SK-N-SH (cell line): ENCODE measurements around the gene OR7G1. TPM values are rescaled to one million over a fixed set of nuclear protein-coding genes. Genes with fewer than 3 reads are reported as not detected.

Experiments used
- CTCF ChIA-PET: fragments of 300-600, 350-600 bp; formaldehyde crosslinking; extraction: SDS; loops from one replicate; lab custom pipeline; 2021; lab: Yijun Ruan, JAX
- POLR2A ChIA-PET: fragments of 350-600 bp; sonication (Branson Sonifier 250); formaldehyde crosslinking; extraction: SDS; loops from one replicate; lab custom pipeline; 2020; ENCODE audit warnings: antibody characterized with exemption, inconsistent platforms; lab: Yijun Ruan, JAX
- DNase-seq: peaks from one replicate; pipeline ENCODE4 v3.0.0; 2012
- H2AFZ ChIP-seq: fragments of 200-600 bp; sonication (generic); 2 replicates; pipeline ENCODE4 v1.8.1; 2016; ENCODE audit warnings: antibody characterized with exemption, mild to moderate bottlenecking, low read depth
- H3F3A ChIP-seq: fragments of 200-600 bp; sonication (generic); replicated peaks from 2 replicates; pipeline ENCODE3; 2016; ENCODE audit warnings: antibody characterized with exemption, mild to moderate bottlenecking; ENCODE audit not compliant: insufficient read depth
- H3K27ac ChIP-seq, 2 experiments: fragments of 200-500 bp in 1 of 2; fragments of 200-600 bp in 1 of 2; sonication (Bioruptor generic) in 1 of 2; sonication (generic), shearing (Covaris generic) in 1 of 2; 2 replicates each; pipeline versions ENCODE4 v1.5.1 to v1.6.1; 2014 to 2016; ENCODE audit warnings: low read depth in 2 of 2, inconsistent platforms in 1 of 2, low read length in 1 of 2, mild to moderate bottlenecking in 1 of 2, mixed read lengths in 1 of 2
- H3K27me3 ChIP-seq: fragments of 200-600 bp; sonication (generic), shearing (Covaris generic); 2 replicates; pipeline ENCODE4 v1.6.1; 2016; ENCODE audit warnings: mixed run types; ENCODE audit not compliant: insufficient read depth
- H3K36me3 ChIP-seq, 2 experiments: fragments of 200-500 bp in 1 of 2; fragments of 200-600 bp in 1 of 2; sonication (Bioruptor generic) in 1 of 2; sonication (generic) in 1 of 2; replicated peaks in 1 of 2; 2 replicates each; pipeline versions ENCODE3 to v1.5.1; 2014 to 2016; ENCODE audit warnings: low read length in 1 of 2, mild to moderate bottlenecking in 1 of 2; ENCODE audit not compliant: insufficient read depth in 2 of 2, control insufficient read depth in 1 of 2
- H3K4me1 ChIP-seq, 2 experiments: fragments of 200-500 bp in 1 of 2; fragments of 200-600 bp in 1 of 2; sonication (Bioruptor generic) in 1 of 2; sonication (generic), shearing (Covaris generic) in 1 of 2; 2 replicates each; pipeline versions ENCODE4 v1.5.1 to v1.6.1; 2014 to 2016; ENCODE audit warnings: low read depth in 1 of 2, low read length in 1 of 2, mixed run types in 1 of 2; ENCODE audit not compliant: insufficient read depth in 2 of 2, control insufficient read depth in 1 of 2
- H3K4me2 ChIP-seq: fragments of 200-600 bp; sonication (generic), shearing (Covaris generic); 2 replicates; pipeline ENCODE4 v1.6.1; 2017; ENCODE audit warnings: mixed run types
- H3K4me3 ChIP-seq, 2 experiments: fragments of 200-500 bp in 1 of 2; fragments of 200-600 bp in 1 of 2; sonication (Bioruptor generic) in 1 of 2; sonication (generic), shearing (Covaris generic) in 1 of 2; 2 replicates each; pipeline versions ENCODE4 v1.5.1 to v1.8.1; 2014 to 2016; ENCODE audit warnings: low read depth in 2 of 2, inconsistent platforms in 1 of 2, low read length in 1 of 2, mild to moderate bottlenecking in 1 of 2, mixed read lengths in 1 of 2, moderate library complexity in 1 of 2
- H3K79me2 ChIP-seq: fragments of 200-600 bp; sonication (generic); 2 replicates; pipeline ENCODE4 v1.8.1; 2017; ENCODE audit warnings: mild to moderate bottlenecking; ENCODE audit not compliant: insufficient read depth
- H3K9ac ChIP-seq: fragments of 200-600 bp; sonication (generic); 2 replicates; pipeline ENCODE4 v1.6.1; 2017; ENCODE audit warnings: mixed run types
- H3K9me2 ChIP-seq: fragments of 200-600 bp; sonication (generic); 2 replicates; pipeline ENCODE4 v1.6.1; 2017; ENCODE audit warnings: mixed run types
- H3K9me3 ChIP-seq: fragments of 200-600 bp; sonication (generic); 2 replicates; pipeline ENCODE4 v1.6.1; 2017; ENCODE audit warnings: mixed run types, mild to moderate bottlenecking, moderate library complexity
- H4K20me1 ChIP-seq: fragments of 200-600 bp; sonication (generic); 2 replicates; pipeline ENCODE4 v1.6.1; 2017; ENCODE audit warnings: mild to moderate bottlenecking, mixed run types; ENCODE audit not compliant: insufficient read depth
- CHD2 ChIP-seq: fragments of 150-350 bp; IDR thresholded peaks from 2 replicates; pipeline ENCODE4 v1.6.1; 2018; ENCODE audit warnings: low read length; ENCODE audit not compliant: partially characterized antibody
- CTCF ChIP-seq: fragments of 200-600 bp; sonication (generic); IDR thresholded peaks from 2 replicates; pipeline ENCODE4 v1.6.1; 2017; ENCODE audit warnings: antibody characterized with exemption, mild to moderate bottlenecking, moderate library complexity
- EP300 ChIP-seq, 2 experiments: IDR thresholded peaks; 2 replicates each; pipeline versions ENCODE4 v1.4.0 to v1.6.1; 2012; ENCODE audit warnings: borderline replicate concordance in 1 of 2, low read depth in 1 of 2, low read length in 1 of 2
- FOSL2 ChIP-seq: IDR thresholded peaks from 2 replicates; pipeline ENCODE4 v1.4.0; 2012; ENCODE audit warnings: low read depth, mild to moderate bottlenecking, moderate library complexity, borderline replicate concordance
- FOXJ3 ChIP-seq: sonication (generic); formaldehyde crosslinking; IDR thresholded peaks from 2 replicates; pipeline ENCODE4 v1.5.1; 2020; ENCODE audit warnings: mild to moderate bottlenecking, missing genetic modification reagents
- FOXM1 ChIP-seq: IDR thresholded peaks from 2 replicates; pipeline ENCODE4 v1.4.0; 2012; ENCODE audit warnings: low read depth, mild to moderate bottlenecking
- GABPA ChIP-seq: IDR thresholded peaks from 2 replicates; pipeline ENCODE4 v1.4.0; 2012; ENCODE audit warnings: low read depth, mild to moderate bottlenecking
- GATA2 ChIP-seq: sonication (generic); formaldehyde crosslinking; IDR thresholded peaks from 2 replicates; pipeline ENCODE4 v1.5.0; 2020; ENCODE audit warnings: mild to moderate bottlenecking, missing genetic modification reagents
- JUND ChIP-seq: IDR thresholded peaks from 2 replicates; pipeline ENCODE4 v1.4.0; 2012
- MAX ChIP-seq: IDR thresholded peaks from 2 replicates; pipeline ENCODE4 v1.4.0; 2012; ENCODE audit warnings: low read depth
- MXI1 ChIP-seq: IDR thresholded peaks from 2 replicates; pipeline ENCODE4 v1.6.1; 2012; ENCODE audit warnings: mild to moderate bottlenecking, low read depth, low read length, improper control_type of control experiment
- NFIC ChIP-seq: IDR thresholded peaks from 2 replicates; pipeline ENCODE4 v1.4.0; 2012; ENCODE audit warnings: borderline replicate concordance
- NRF1 ChIP-seq: IDR thresholded peaks from 2 replicates; pipeline ENCODE4 v1.6.1; 2012; ENCODE audit warnings: low read depth, mild to moderate bottlenecking, low read length
- RAD21 ChIP-seq: IDR thresholded peaks from 2 replicates; pipeline ENCODE4 v1.6.1; 2012; ENCODE audit warnings: mild to moderate bottlenecking, low read length
- RCOR1 ChIP-seq: fragments of 150-350 bp; IDR thresholded peaks from 2 replicates; pipeline ENCODE4 v1.6.1; 2017; ENCODE audit warnings: antibody characterized with exemption, low read length
- RFX5 ChIP-seq: IDR thresholded peaks from 2 replicates; pipeline ENCODE4 v1.6.1; 2012; ENCODE audit warnings: mild to moderate bottlenecking, improper control_type of control experiment, low read length
- RXRA ChIP-seq: IDR thresholded peaks from 2 replicates; pipeline ENCODE4 v1.4.0; 2012; ENCODE audit warnings: low read depth, mild to moderate bottlenecking, borderline replicate concordance
- SMC3 ChIP-seq: IDR thresholded peaks from 2 replicates; pipeline ENCODE4 v1.6.1; 2012; ENCODE audit warnings: low read depth, low read length, improper control_type of control experiment
- TAF1 ChIP-seq: IDR thresholded peaks from 2 replicates; pipeline ENCODE4 v1.6.1; 2012; ENCODE audit warnings: low read depth, mild to moderate bottlenecking, low read length, moderate library complexity, borderline replicate concordance
- TEAD4 ChIP-seq: IDR thresholded peaks from 2 replicates; pipeline ENCODE4 v1.4.0; 2012; ENCODE audit warnings: mild to moderate bottlenecking, borderline replicate concordance; ENCODE audit not compliant: insufficient read depth
- USF2 ChIP-seq: fragments of 150-350 bp; IDR thresholded peaks from 2 replicates; pipeline ENCODE4 v1.6.1; 2017; ENCODE audit warnings: antibody characterized with exemption, low read length, low read depth, borderline replicate concordance
- YY1 ChIP-seq: IDR thresholded peaks from 2 replicates; pipeline ENCODE4 v1.4.0; 2012; ENCODE audit warnings: low read depth, mild to moderate bottlenecking
- ZBTB33 ChIP-seq: IDR thresholded peaks from 2 replicates; pipeline ENCODE4 v1.4.0; 2012; ENCODE audit warnings: low read depth, borderline replicate concordance
- WGBS: methylation state at CpG from one replicate; pipeline ENCODE4 v1.1.6; 2017; ENCODE audit warnings: low lambda C conversion rate; 5-methylcytosine and 5-hydroxymethylcytosine counted together
- polyA plus RNA-seq, 3 experiments: library from polyadenylated mRNA; depleted of rRNA; stranded (reverse); fragments of >200 nt; gene quantifications; 2 replicates each; pipeline ENCODE4 v1.2.3, GENCODE V29; 2012

OR7G1 gene
- polyA plus RNA-seq, 1 of the 3 experiments (the other 2 are of a cell fraction), result not detected

GRCh38 chr19:9144920-9145319, 29.4 kb upstream of the OR7G1 start:
- Histone ChIP-seq H3K36me3 (peaks cover 0 to 68% of the 10 kb centered on the region in 2 experiments), H4K20me1 (peaks cover 16% of the 10 kb centered on the region; the same call in 1 of the 2 replicates), H3K9me2 (no peaks in the 10 kb centered on the region), H3F3A (peaks cover 19% of the 10 kb centered on the region), H3K9ac (no peak overlapping the region), H3K4me1 (no peaks in the 10 kb centered on the region; a peak in 1 of 4 replicates), H2AFZ (no peak overlapping the region), H3K4me2 (no peak overlapping the region), H3K4me3 (no peak overlapping the region), H3K27ac (no peak overlapping the region), H3K9me3 (peaks cover 33% of the 10 kb centered on the region), H3K79me2 (peaks cover 97% of the 10 kb centered on the region), H3K27me3 (no peaks in the 10 kb centered on the region)
- ChIA-PET POLR2A (no interaction called here), CTCF (interaction anchor here (1.1 kb wide), 1 partner anchor 61 kb away, joined by 3 read pairs; no protein-coding TSS in a partner anchor)
- no peak for DNase-seq
- WGBS, result 100% methylated on average over 5 of the region's 5 CpGs
- TF ChIP-seq RFX5 (no peak), USF2 (no peak), FOSL2 (no peak), TAF1 (no peak), MXI1 (no peak), EP300 (IDR thresholded peaks at IDR 0.05; ENCODE audit: borderline replicate concordance in 1 of 2, low read depth in 1 of 2, low read length in 1 of 2) (no peak), RCOR1 (no peak), CHD2 (no peak), NFIC (no peak), GATA2 (CRISPR knock-in tag) (no peak), FOXM1 (no peak)

- CTCF ChIA-PET, result interaction anchor here (1.0 kb wide), 1 partner anchor 19 kb away, joined by 3 read pairs; no protein-coding TSS in a partner anchor
- H3K79me2 ChIP-seq, result peaks cover 51% of the 10 kb centered on the region
- TF ChIP-seq TEAD4 (no peak), JUND (no peak), RFX5 (no peak), SMC3 (no peak), FOXJ3 (CRISPR knock-in tag) (no peak), TAF1 (peak; percentile 91), MAX (peak; percentile 85), YY1 (peak; percentile 95), CTCF (no peak), CHD2 (peak; percentile 100), ZBTB33 (peak; percentile 99), GABPA (peak; percentile 79), NRF1 (no peak), RAD21 (no peak), NFIC (no peak), RXRA (no peak)
These were observed 24.8 kb upstream of the OR7G1 start, which contains the start of gene ZNF317 for GRCh38 chr19:9140159-9140874. TSS of gene ZNF317 (plus strand) at chr19:9140397. CDS start at chr19:9156017, 15,620 bp downstream.

More at GRCh38 chr19:9140159-9140874, 24.8 kb upstream of the OR7G1 start, which contains the start of gene ZNF317:
- Histone ChIP-seq H4K20me1 (peaks cover 6% of the 10 kb centered on the region; the same call in 1 of the 2 replicates), H3K9ac (peak within 1 kb of the TSS; percentile 97), H3K27ac (peak within 1 kb of the TSS; percentile 66 to 75), H3K9me3 (peaks cover 29% of the 10 kb centered on the region), H2AFZ (peak within 1 kb of the TSS; percentile 99), H3K4me3 (peak within 1 kb of the TSS; percentile 84 to 94), H3K9me2 (no peaks in the 10 kb centered on the region), H3F3A (peaks cover 19% of the 10 kb centered on the region), H3K4me1 (no peaks in the 10 kb centered on the region; a peak in 2 of 4 replicates), H3K27me3 (peaks cover 2% of the 10 kb centered on the region; the same call in 1 of the 2 replicates), H3K4me2 (peak within 1 kb of the TSS; percentile 72), H3K36me3 (peaks cover 0 to 33% of the 10 kb centered on the region in 2 experiments)
- DNase-seq, result peak; percentile 83
- WGBS, result 2% methylated on average over 32 of the region's 43 CpGs
- POLR2A ChIA-PET, result no interaction called here
